GM21528 (cell line): ENCODE data around the gene SMIM29.
A peak's percentile ranks its signal among the peaks of the same experiment; 100 is the strongest.

ENCODE experiments used
- ATAC-seq: cut with Tn5 transposase; IDR thresholded peaks from one replicate; pipeline ENCODE4 v1.9.1; 2021; ENCODE audit warnings: mild to moderate bottlenecking, moderate library complexity; ENCODE audit not compliant: unreplicated experiment, low FRiP score

The SMIM29 gene

GRCh38 chr6:34248727-34249468 lies at the start of gene SMIM29:
Gene SMIM29, minus strand, starts transcription at chr6:34249006. Its CDS starts 1,215 bp downstream, at chr6:34247791.
- peak; percentile 76 for ATAC-seq

- peak; percentile 73 for ATAC-seq
Observed at GRCh38 chr6:34295721-34296120, 46.9 kb upstream of the SMIM29 start.

GRCh38 chr6:34292954-34293353 lies 44.1 kb upstream of the SMIM29 start:
- no peak for ATAC-seq

- no peak for ATAC-seq
Observed at GRCh38 chr6:34289137-34289536, 40.3 kb upstream of the SMIM29 start.

- no peak for ATAC-seq
Observed at GRCh38 chr6:34288581-34288980, 39.8 kb upstream of the SMIM29 start.

GRCh38 chr6:34285448-34286164 lies 36.8 kb upstream of the SMIM29 start:
- ATAC-seq, result no peak

GRCh38 chr6:34284563-34285447 lies 36.0 kb upstream of the SMIM29 start:
- no peak for ATAC-seq

GRCh38 chr6:34281702-34282334 lies 33.0 kb upstream of the SMIM29 start:
- no peak for ATAC-seq

GRCh38 chr6:34280216-34280615 lies 31.4 kb upstream of the SMIM29 start:
- no peak for ATAC-seq

- ATAC-seq, result no peak
Observed at GRCh38 chr6:34278833-34279232, 30.0 kb upstream of the SMIM29 start.

- ATAC-seq, result no peak
Observed at GRCh38 chr6:34277763-34278112, 28.9 kb upstream of the SMIM29 start.

GRCh38 chr6:34276881-34277762 lies 28.3 kb upstream of the SMIM29 start:
- ATAC-seq, result no peak

- ATAC-seq, result no peak
Observed at GRCh38 chr6:34276191-34276590, 27.4 kb upstream of the SMIM29 start.

GRCh38 chr6:34275128-34275804 lies 26.5 kb upstream of the SMIM29 start:
- ATAC-seq, result no peak

- no peak for ATAC-seq
Observed at GRCh38 chr6:34274129-34274528, 25.3 kb upstream of the SMIM29 start.

- no peak for ATAC-seq
Observed at GRCh38 chr6:34273242-34273805, 24.5 kb upstream of the SMIM29 start.

GRCh38 chr6:34272013-34272926 lies 23.5 kb upstream of the SMIM29 start:
- ATAC-seq, result no peak
